Lower leg skin (tissue), 3 donors: ENCODE results near the gene UROC1.

ENCODE experiments used
- CTCF ChIP-seq, 3 donors: fragments of 450-650 bp; IDR thresholded peaks; one replicate each; pipeline ENCODE4 v1.5.1; 2016; ENCODE audit warnings: antibody characterized with exemption in 3 of 3, mild to moderate bottlenecking in 3 of 3, moderate library complexity in 2 of 3
- POLR2A ChIP-seq, 2 donors: fragments of 450-650 bp; IDR thresholded peaks; one replicate each; pipeline ENCODE4 v1.6.1; 2016 to 2017; ENCODE audit warnings: antibody characterized with exemption in 2 of 2, mild to moderate bottlenecking in 1 of 2, moderate library complexity in 1 of 2

- no peak for TF ChIP-seq POLR2A (IDR thresholded peaks at IDR 0.05)
- no peak for TF ChIP-seq CTCF (IDR thresholded peaks at IDR 0.05)
Observed at GRCh38 chr3:126557761-126558160, 40.2 kb upstream of the UROC1 start.
